Endothelial cell of umbilical vein (primary cell): ENCODE results near the gene KAZN.

Source experiments
- EZH2 ChIP-seq: IDR thresholded peaks from 2 replicates; pipeline ENCODE4 v1.6.1; 2012; ENCODE audit warnings: borderline replicate concordance, low read depth, mild to moderate bottlenecking, moderate library complexity, low read length, inconsistent platforms; ENCODE audit not compliant: severe bottlenecking
- POLR2A ChIP-seq: IDR thresholded peaks from 2 replicates; pipeline ENCODE4 v1.6.1; 2012; ENCODE audit warnings: low read depth, mild to moderate bottlenecking, control low read depth, low read length
- POLR2AphosphoS5 ChIP-seq: IDR thresholded peaks from 2 replicates; pipeline ENCODE4 v1.6.1; 2012; ENCODE audit warnings: low read depth, mild to moderate bottlenecking, control low read depth, low read length, moderate library complexity; ENCODE audit not compliant: insufficient read depth
- TF ChIP-seq, protein P1 (sequence below), 2 donors: IDR thresholded peaks; 1 replicate in 1 of 2; 2 replicates in 1 of 2; pipeline ENCODE4 v1.5.1; 2011; ENCODE audit warnings: low read length in 2 of 2, mild to moderate bottlenecking in 2 of 2, moderate library complexity in 2 of 2, control low read depth in 1 of 2, inconsistent platforms in 1 of 2, low read depth in 1 of 2; ENCODE audit not compliant: insufficient read depth in 1 of 2; ENCODE audit errors: extremely low read depth in 1 of 2

DNA sequence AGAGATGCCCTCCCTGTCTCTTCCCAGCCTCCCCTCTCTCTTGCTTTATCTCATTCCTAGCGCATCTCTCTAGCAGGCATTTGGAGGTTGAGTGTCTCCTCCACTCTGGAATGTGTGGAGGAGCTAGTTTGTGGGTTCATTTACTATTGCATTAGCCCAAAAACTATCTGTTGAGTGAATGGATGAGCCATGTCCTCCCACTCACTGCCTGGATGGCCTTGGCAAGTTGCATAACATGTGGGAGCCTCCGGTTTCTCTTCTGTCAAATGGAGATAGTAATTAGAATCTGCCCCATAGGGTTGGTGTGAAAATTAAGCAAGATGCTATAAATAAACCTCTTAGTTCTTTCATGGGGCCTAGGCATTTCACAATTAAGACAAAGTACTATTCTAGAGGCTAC is 181.8 kb downstream of the KAZN start:
- TF ChIP-seq POLR2AphosphoS5 (no peak), POLR2A (no peak), EZH2 (no peak)
- TF ChIP-seq, protein P1, sequence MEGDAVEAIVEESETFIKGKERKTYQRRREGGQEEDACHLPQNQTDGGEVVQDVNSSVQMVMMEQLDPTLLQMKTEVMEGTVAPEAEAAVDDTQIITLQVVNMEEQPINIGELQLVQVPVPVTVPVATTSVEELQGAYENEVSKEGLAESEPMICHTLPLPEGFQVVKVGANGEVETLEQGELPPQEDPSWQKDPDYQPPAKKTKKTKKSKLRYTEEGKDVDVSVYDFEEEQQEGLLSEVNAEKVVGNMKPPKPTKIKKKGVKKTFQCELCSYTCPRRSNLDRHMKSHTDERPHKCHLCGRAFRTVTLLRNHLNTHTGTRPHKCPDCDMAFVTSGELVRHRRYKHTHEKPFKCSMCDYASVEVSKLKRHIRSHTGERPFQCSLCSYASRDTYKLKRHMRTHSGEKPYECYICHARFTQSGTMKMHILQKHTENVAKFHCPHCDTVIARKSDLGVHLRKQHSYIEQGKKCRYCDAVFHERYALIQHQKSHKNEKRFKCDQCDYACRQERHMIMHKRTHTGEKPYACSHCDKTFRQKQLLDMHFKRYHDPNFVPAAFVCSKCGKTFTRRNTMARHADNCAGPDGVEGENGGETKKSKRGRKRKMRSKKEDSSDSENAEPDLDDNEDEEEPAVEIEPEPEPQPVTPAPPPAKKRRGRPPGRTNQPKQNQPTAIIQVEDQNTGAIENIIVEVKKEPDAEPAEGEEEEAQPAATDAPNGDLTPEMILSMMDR (IDR thresholded peaks at IDR 0.05; ENCODE audit: extremely low read depth in 1 of 2, insufficient read depth in 1 of 2, low read depth in 1 of 2, low read length in 2 of 2), result no peak
